HG03066 (cell line): ENCODE data around the gene MOBP.

Experiments used
- ATAC-seq: cut with Tn5 transposase; IDR thresholded peaks from one replicate; pipeline ENCODE4 v1.9.1; 2021; ENCODE audit warnings: low read depth; ENCODE audit not compliant: unreplicated experiment

Gene MOBP

GRCh38 chr3:39531665-39532064, 64.2 kb downstream of the MOBP start:
- ATAC-seq, result no peak

DNA sequence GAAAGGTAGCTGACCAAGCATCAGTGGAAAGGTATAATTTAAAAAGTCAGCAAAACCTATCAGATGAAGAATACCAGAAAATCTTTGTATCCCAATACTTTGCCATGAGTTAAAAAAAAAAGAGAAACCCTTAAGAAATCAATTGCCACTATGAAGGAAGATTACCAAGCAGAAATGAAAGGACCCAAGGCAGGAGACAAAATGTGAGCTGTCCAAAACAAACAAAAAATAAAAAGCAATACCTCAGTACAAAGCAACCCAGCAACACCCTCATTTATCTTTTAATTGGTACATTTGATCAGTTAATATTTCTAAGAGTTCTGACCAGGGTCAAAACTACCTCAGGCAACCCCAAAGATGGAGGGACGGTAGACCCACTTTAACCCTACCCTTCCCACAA, 65.3 kb downstream of the MOBP start:
- ATAC-seq, result no peak

DNA sequence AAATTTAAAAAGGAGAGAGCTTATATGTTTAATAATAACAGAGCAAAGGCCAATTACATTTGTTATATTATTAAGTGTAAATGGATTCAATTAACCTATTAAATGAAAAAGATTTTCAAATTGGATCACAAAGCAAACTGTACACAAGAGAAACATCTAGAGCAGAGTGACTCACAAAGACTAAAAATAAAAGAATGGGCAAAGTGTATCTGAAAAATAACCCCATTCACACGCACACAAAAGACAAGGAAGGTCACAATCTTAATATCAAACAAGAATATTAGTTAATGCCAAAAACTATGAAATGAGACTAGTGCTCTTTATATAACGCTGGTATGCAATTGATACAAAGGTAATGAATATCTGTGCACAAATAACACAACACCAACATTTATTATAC, 65.7 kb downstream of the MOBP start:
- no peak for ATAC-seq

GRCh38 chr3:39540162-39540921, 72.9 kb downstream of the MOBP start:
- no peak for ATAC-seq

GRCh38 chr3:39541442-39541841, 74.0 kb downstream of the MOBP start:
- no peak for ATAC-seq

DNA sequence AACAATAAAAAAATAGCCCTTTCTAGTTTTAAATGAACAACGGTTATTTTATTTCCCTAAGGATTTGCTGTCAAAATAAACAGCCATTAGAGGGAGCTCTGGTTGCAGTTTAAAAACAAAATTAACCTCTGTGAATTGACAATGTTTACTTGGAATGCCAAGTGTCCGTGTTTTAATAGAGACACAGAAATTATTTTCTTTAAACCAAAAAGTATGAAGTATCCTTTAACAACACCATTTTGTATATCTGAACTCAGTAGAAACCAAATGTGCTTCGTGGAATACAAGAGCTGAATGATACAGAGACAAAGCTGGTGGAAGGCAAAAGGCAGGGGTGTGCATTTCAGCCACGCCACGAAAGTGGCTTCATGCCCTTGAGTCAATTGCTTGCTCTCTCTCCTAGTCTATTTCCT, 74.4 kb downstream of the MOBP start:
- no peak for ATAC-seq

GRCh38 chr3:39542588-39542988, 75.1 kb downstream of the MOBP start:
- no peak for ATAC-seq

DNA sequence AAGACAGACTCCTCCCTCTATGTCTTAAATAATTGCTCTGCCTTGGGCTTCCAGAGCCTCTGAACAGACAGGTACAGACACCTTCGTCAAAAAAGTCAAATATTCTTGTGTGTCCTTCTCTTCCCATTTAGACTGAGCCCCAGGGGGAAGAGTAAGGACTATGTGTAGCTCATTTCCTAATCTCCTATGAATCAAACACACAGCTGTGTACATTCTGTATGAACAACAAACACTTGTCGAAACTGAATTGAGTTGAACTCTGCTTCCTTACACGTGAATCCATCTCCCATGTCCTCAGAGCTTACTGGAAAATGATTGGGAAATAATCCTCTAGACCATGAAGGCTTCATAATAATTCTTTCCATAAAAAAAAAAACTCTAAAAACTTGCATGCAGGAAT, 80.8 kb downstream of the MOBP start:
- ATAC-seq, result no peak

DNA sequence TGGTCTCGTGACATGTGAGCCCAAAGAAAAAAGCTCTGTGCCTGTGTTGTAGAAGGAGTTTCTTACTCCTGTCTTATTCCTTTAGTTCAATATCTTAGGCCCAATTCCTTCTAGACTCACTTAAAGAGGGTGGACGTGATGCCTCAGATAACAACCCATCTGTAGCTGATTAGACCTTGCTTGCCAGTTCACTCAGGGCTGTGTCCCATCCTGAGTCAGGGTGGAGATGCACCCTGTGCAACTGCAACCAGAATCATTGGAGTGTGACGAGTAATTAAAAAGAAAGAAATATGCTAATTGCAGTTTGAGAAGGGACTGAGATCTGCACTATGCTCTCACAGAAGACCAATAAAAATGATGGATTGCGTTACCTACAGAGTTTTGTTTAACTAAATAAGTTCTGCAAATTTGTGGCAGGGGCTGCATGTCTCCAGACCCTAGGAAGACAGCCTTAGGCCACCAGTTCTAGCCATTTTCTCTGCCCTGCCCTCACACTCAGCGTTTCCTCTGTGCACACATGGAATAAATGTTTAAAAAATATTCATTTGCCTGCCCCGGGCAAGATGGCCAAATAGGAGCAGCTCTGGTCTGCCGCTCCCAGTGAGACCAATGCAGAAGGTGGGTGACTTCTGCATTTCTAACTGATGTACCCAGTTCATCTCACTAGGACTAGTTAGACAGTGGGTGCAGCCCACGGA, 83.0 kb downstream of the MOBP start:
- no peak for ATAC-seq
